Thyroid gland (tissue), 4 donors: ENCODE measurements around the gene KLF9. TPM values are rescaled to one million over a fixed set of nuclear protein-coding genes. Genes with fewer than 3 reads are reported as not detected.

ENCODE experiments used
- DNase-seq, 2 donors: peaks; one replicate each; pipeline ENCODE4 v3.0.0-alpha.2; 2019
- H3K27ac ChIP-seq, 3 donors: fragments of 200-600 bp; sonication (generic); 1 replicate in 2 of 3; 2 replicates in 1 of 3; pipeline ENCODE4 v1.5.1; 2016 to 2019; ENCODE audit warnings: mild to moderate bottlenecking in 1 of 3, moderate library complexity in 1 of 3
- H3K27me3 ChIP-seq: fragments of 200-600 bp; sonication (generic); one replicate; pipeline ENCODE4 v1.5.1; 2019
- H3K36me3 ChIP-seq, 2 donors: fragments of 200-600 bp; sonication (generic); one replicate each; pipeline ENCODE4 v1.5.1; 2016 to 2019
- H3K4me1 ChIP-seq, 2 donors: fragments of 200-600 bp; sonication (generic); one replicate each; pipeline ENCODE4 v1.5.1; 2017 to 2019
- H3K4me3 ChIP-seq, 3 donors: fragments of 200-600 bp; sonication (generic); replicated peaks in 1 of 3; 1 replicate in 2 of 3; 2 replicates in 1 of 3; pipeline ENCODE4 v1.5.1; 2016; ENCODE audit warnings: mild to moderate bottlenecking in 1 of 3
- H3K9me3 ChIP-seq: fragments of 200-600 bp; sonication (generic); one replicate; pipeline ENCODE4 v1.5.1; 2017
- POLR2A ChIP-seq, 2 donors: fragments of 450-650 bp; IDR thresholded peaks; one replicate each; pipeline ENCODE4 v1.6.1; 2017; ENCODE audit warnings: antibody characterized with exemption in 2 of 2, mild to moderate bottlenecking in 2 of 2, moderate library complexity in 1 of 2
- WGBS, 2 donors: methylation state at CpG; one replicate each; pipeline ENCODE4 v1.1.5; 2017; 5-methylcytosine and 5-hydroxymethylcytosine counted together
- intact Hi-C: fragments of 100-400 bp; cut with DNase I; formaldehyde crosslinking; loops from one replicate; pipeline ENCODE4 v1.15.1; 2023
- total RNA-seq, 4 donors: library from RNA; depleted of rRNA; stranded (reverse); fragments of >200 nt; gene quantifications; one replicate each; pipeline ENCODE4 v1.2.3, GENCODE V29; 2016
- TF ChIP-seq, protein P1 (sequence below), 6 experiments: fragments of 200-600 bp in 3 of 6; fragments of 450-650 bp in 3 of 6; sonication (generic) in 3 of 6; IDR thresholded peaks; one replicate each; pipeline ENCODE4 v1.5.1; 2016 to 2019; ENCODE audit warnings: antibody characterized with exemption in 6 of 6, mild to moderate bottlenecking in 2 of 6, inconsistent platforms in 1 of 6, moderate library complexity in 1 of 6

KLF9 gene
- total RNA-seq, 4 donors from 2014 or later = 96.3 to 155 (median 125) TPM

DNA sequence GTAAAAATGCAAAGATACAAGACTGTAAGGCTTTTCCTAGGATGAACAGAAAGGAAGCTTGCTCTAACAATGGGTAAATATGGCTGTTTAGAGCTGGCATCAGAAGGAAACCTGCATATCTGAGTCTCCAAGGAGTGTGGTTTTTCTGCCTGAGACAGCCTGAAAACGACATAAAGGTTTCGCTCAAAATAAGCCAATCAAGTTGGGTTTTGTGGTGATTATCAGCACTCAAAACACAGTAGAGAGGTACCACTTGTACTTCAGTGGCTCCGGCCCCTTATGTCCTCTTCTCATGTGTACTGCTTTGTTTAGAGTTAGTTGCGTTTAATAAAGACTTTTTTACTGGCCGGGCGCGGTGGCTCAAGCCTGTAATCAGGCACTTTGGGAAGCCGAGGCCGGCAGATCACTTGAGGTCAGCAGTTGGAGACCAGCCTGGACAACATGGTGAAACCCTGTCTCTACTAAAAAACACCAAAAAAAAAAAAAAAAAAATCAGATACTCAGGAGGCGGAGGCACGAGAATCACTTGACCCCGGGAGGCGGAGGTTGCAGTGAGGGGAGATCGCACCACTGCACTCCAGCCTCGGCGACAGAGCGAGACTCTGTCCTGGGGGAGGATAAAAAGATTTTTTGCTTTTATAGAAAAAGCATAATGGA, 39.4 kb downstream of the KLF9 start:
- Histone ChIP-seq H3K27me3 (no peaks in the 10 kb centered on the region), H3K27ac (peak overlapping the region in 1 of 3 donors; percentile 37), H3K4me3 (no peak overlapping the region), H3K4me1 (peaks cover 10 to 11% of the 10 kb centered on the region in 2 donors), H3K9me3 (no peaks in the 10 kb centered on the region), H3K36me3 (no peaks in the 10 kb centered on the region)
- TF ChIP-seq, protein P1, sequence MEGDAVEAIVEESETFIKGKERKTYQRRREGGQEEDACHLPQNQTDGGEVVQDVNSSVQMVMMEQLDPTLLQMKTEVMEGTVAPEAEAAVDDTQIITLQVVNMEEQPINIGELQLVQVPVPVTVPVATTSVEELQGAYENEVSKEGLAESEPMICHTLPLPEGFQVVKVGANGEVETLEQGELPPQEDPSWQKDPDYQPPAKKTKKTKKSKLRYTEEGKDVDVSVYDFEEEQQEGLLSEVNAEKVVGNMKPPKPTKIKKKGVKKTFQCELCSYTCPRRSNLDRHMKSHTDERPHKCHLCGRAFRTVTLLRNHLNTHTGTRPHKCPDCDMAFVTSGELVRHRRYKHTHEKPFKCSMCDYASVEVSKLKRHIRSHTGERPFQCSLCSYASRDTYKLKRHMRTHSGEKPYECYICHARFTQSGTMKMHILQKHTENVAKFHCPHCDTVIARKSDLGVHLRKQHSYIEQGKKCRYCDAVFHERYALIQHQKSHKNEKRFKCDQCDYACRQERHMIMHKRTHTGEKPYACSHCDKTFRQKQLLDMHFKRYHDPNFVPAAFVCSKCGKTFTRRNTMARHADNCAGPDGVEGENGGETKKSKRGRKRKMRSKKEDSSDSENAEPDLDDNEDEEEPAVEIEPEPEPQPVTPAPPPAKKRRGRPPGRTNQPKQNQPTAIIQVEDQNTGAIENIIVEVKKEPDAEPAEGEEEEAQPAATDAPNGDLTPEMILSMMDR (IDR thresholded peaks at IDR 0.05) = no peak
- TF ChIP-seq POLR2A (IDR thresholded peaks at IDR 0.05) = no peak
- intact Hi-C loops = no loop called here
- peak; percentile 32 to 44 for DNase-seq
- 37 to 41% methylated on average over 17 of the region's 17 CpGs for WGBS, 2 donors

DNA sequence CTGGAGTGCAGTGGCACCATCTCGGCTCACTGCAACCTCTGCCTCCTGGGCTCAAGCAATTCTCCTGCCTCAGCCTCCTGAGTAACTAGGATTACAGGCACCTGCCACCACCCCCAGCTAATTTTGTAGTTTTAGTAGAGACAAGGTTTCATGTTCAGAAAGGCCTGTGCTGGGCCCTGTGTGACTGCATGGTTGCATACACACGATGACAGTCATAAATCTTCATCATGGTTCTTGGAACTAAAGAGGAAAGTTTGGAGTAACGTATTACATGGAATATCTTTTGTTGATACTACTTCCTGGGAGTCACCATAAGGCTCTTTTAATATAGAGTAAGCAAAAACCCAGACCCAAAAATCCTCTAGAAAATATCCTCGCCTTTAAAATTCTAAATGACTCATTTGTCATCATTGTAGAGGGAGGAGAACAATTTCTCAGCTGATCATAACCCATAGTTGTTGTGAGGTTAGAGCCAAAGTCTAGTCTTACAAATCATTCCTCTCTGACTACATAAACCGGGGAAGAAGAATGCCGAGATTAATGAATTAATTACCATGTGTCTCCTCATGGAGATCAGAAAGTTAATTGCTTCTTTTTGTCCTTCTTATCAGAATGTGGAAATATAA, 47.0 kb downstream of the KLF9 start:
- Histone ChIP-seq H3K4me3 (no peak overlapping the region), H3K27me3 (no peaks in the 10 kb centered on the region), H3K27ac (no peak overlapping the region), H3K36me3 (no peaks in the 10 kb centered on the region), H3K4me1 (no peaks in the 10 kb centered on the region), H3K9me3 (no peaks in the 10 kb centered on the region)
- no peak for DNase-seq
- 89 to 94% methylated on average over 6 of the region's 6 CpGs for WGBS, 2 donors
- intact Hi-C loops = no loop called here
- TF ChIP-seq, protein P1 (IDR thresholded peaks at IDR 0.05) = no peak

DNA sequence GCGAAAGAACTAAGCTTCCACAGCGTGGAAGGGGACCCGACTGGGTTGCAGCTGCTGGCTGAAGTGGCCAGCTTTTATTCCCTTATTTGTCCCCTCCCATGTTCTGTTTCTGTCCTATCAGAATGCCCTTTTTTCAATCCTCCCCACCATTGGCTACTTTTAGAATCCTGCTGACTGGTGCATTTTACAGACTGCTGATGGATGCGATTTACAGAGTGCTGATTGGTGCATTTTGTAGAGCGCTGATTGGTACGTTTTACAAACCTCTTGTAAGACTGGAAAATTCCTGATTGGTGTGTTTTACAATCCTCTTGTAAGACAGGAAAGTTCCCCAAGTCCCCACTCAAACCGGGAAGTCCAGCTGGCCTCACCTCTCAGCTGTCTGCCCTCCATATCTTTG, 50.7 kb downstream of the KLF9 start:
- Histone ChIP-seq H3K27ac (no peak overlapping the region), H3K4me3 (no peak overlapping the region), H3K27me3 (no peaks in the 10 kb centered on the region), H3K4me1 (no peaks in the 10 kb centered on the region), H3K36me3 (no peaks in the 10 kb centered on the region), H3K9me3 (no peaks in the 10 kb centered on the region)
- TF ChIP-seq, protein P1 (IDR thresholded peaks at IDR 0.05) = no peak
- no peak for TF ChIP-seq POLR2A (IDR thresholded peaks at IDR 0.05)
- no peak for DNase-seq
- 96 to 98% methylated on average over 7 of the region's 7 CpGs for WGBS, 2 donors
- intact Hi-C loops = no loop called here

DNA sequence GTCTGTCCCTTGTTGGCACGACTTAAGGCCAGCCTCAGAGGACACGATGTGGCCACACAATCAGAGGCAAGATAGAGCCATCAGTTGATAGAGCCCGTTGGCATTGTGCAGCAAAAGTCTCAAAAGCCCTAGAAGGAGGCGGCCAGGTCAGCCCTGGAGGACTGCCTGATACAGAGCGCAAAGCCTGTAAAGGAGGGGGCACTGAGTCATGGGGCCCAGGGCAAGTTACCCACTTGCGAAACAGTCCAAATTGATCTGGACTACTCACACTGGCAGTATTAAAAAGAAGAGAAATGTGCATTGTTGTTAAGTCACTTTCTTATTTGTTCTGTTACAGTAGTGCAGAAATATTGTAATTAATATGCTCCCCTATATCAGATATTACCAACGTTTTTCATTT, 51.5 kb downstream of the KLF9 start:
- no peak for DNase-seq
- no peaks in the 10 kb centered on the region for H3K9me3 ChIP-seq
- no peaks in the 10 kb centered on the region for H3K36me3 ChIP-seq
- intact Hi-C loops = no loop called here
- no peaks in the 10 kb centered on the region for H3K27me3 ChIP-seq
- H3K4me1 ChIP-seq = no peaks in the 10 kb centered on the region
- TF ChIP-seq POLR2A (IDR thresholded peaks at IDR 0.05) = no peak
- TF ChIP-seq, protein P1 (IDR thresholded peaks at IDR 0.05) = no peak
- H3K27ac ChIP-seq = no peak overlapping the region
- H3K4me3 ChIP-seq = no peak overlapping the region
- 91% methylated on average over 7 of the region's 7 CpGs for WGBS, 2 donors

DNA sequence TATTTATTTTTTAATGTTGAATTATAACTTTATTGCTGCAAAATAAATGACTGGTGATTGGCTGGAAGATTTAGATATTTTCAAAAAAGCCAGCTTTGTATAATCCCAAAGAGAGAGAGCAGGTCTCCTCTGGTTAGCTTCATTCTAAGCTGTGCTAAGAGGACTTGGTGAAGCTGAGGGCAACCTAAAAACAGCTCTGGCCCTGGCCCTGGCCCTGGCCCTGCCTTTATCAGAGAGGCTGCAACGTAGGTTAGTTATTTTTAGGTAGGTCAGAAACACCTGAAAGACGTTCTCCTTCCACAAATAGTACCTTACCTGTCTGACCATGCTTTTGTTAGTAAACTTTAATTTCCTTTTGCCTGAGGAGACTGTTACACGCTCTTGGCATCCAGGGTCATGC, 58.7 kb downstream of the KLF9 start:
- Histone ChIP-seq H3K9me3 (no peaks in the 10 kb centered on the region), H3K36me3 (no peaks in the 10 kb centered on the region), H3K27me3 (no peaks in the 10 kb centered on the region), H3K4me1 (no peaks in the 10 kb centered on the region), H3K4me3 (no peak overlapping the region), H3K27ac (no peak overlapping the region)
- intact Hi-C loops = loop anchor here (10.0 kb wide), 1 partner anchor 139 kb away; no protein-coding TSS in a partner anchor
- TF ChIP-seq, protein P1 (IDR thresholded peaks at IDR 0.05) = no peak
- no peak for TF ChIP-seq POLR2A (IDR thresholded peaks at IDR 0.05)
- 84 to 86% methylated on average over 3 of the region's 3 CpGs for WGBS, 2 donors
- no peak for DNase-seq
